ENCODE measurements around the gene MUC4.

DNA sequence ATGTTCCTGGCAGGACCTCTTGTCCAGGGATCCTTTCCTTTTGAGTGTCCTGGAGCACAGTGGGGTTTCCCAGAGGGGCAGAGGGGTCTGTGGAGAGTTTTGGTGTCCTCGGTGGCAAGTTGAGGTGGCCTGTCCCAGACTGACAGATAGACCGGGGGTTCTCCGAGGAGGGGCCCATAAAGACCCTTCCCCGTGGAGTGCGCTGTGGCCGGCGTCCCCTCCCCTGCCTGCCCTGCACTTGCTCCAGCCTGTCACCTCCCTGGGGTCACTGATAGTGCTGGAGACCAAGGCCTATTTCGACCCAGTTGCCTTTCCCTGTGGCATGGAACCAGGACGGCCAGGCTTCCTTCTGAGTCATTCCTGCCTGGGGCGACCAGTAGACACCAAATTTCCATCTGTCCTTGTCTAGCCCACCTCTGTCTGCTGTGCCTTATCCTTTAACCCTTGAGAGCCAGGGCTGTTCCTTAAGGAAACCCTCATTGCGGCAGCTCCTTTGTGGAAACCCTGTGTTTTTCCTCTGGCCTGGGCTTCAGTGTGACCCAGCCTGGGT, 2.9 kb downstream of the MUC4 start:
- TF ChIP-seq, protein P1, sequence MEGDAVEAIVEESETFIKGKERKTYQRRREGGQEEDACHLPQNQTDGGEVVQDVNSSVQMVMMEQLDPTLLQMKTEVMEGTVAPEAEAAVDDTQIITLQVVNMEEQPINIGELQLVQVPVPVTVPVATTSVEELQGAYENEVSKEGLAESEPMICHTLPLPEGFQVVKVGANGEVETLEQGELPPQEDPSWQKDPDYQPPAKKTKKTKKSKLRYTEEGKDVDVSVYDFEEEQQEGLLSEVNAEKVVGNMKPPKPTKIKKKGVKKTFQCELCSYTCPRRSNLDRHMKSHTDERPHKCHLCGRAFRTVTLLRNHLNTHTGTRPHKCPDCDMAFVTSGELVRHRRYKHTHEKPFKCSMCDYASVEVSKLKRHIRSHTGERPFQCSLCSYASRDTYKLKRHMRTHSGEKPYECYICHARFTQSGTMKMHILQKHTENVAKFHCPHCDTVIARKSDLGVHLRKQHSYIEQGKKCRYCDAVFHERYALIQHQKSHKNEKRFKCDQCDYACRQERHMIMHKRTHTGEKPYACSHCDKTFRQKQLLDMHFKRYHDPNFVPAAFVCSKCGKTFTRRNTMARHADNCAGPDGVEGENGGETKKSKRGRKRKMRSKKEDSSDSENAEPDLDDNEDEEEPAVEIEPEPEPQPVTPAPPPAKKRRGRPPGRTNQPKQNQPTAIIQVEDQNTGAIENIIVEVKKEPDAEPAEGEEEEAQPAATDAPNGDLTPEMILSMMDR (IDR thresholded peaks at IDR 0.05; ENCODE audit: low read length), result no peak
- no peak for TF ChIP-seq EZH2 (IDR thresholded peaks at IDR 0.05; ENCODE audit: borderline replicate concordance, low read length)

All from OCI-LY1 (cell line).